Ramos (cell line): ENCODE measurements around the gene HOXA11.

Source experiments
- in situ Hi-C: fragments of 300-500 bp; cut with MboI; formaldehyde crosslinking; loops from one replicate; pipeline ENCODE4 v1.14.3; 2022; ENCODE audit warnings: low sequenced_read_pairs; ENCODE audit not compliant: unreplicated experiment

Gene HOXA11

GRCh38 chr7:27208998-27209397 is 24.0 kb upstream of the HOXA11 start:
- in situ Hi-C loops, result loop anchor here (10.0 to 25.0 kb wide), 4 partner anchors 353 to 806 kb away; no protein-coding TSS in a partner anchor

- in situ Hi-C loops, result loop anchor here (10.0 to 25.0 kb wide), 4 partner anchors 355 to 807 kb away; no protein-coding TSS in a partner anchor
These were observed 22.4 kb upstream of the HOXA11 start for GRCh38 chr7:27207348-27207985.

- in situ Hi-C loops, result loop anchor here (10.0 to 25.0 kb wide), 4 partner anchors 357 to 809 kb away; no protein-coding TSS in a partner anchor
These were observed 20.6 kb upstream of the HOXA11 start for GRCh38 chr7:27205325-27206280.

GRCh38 chr7:27204851-27205322 is 19.9 kb upstream of the HOXA11 start:
- in situ Hi-C loops, result loop anchor here (10.0 to 25.0 kb wide), 4 partner anchors 357 to 810 kb away; no protein-coding TSS in a partner anchor

GRCh38 chr7:27203964-27204594 is 19.0 kb upstream of the HOXA11 start:
- in situ Hi-C loops, result loop anchor here (10.0 to 25.0 kb wide), 4 partner anchors 358 to 811 kb away; no protein-coding TSS in a partner anchor

- in situ Hi-C loops, result loop anchor here (10.0 to 25.0 kb wide), 4 partner anchors 359 to 811 kb away; no protein-coding TSS in a partner anchor
These were observed 18.4 kb upstream of the HOXA11 start for GRCh38 chr7:27203365-27203953.

GRCh38 chr7:27202862-27203134 is 17.8 kb upstream of the HOXA11 start:
- in situ Hi-C loops, result loop anchor here (10.0 to 25.0 kb wide), 4 partner anchors 360 to 812 kb away; no protein-coding TSS in a partner anchor

- in situ Hi-C loops, result loop anchor here (10.0 to 25.0 kb wide), 4 partner anchors 360 to 813 kb away; no protein-coding TSS in a partner anchor
These were observed 17.2 kb upstream of the HOXA11 start for GRCh38 chr7:27202018-27202861.

- in situ Hi-C loops, result loop anchor here (10.0 to 25.0 kb wide), 4 partner anchors 361 to 813 kb away; no protein-coding TSS in a partner anchor
These were observed 16.6 kb upstream of the HOXA11 start for GRCh38 chr7:27201580-27202017.

- in situ Hi-C loops, result loop anchor here (10.0 to 25.0 kb wide), 4 partner anchors 361 to 814 kb away; no protein-coding TSS in a partner anchor
These were observed 15.9 kb upstream of the HOXA11 start for GRCh38 chr7:27200761-27201579.

GRCh38 chr7:27199849-27200760 is 15.1 kb upstream of the HOXA11 start, which contains the start of gene HOXA13:
Gene HOXA13 (minus strand): TSS chr7:27200091. CDS start chr7:27200077, 14 bp downstream.
- in situ Hi-C loops, result loop anchor here (10.0 to 25.0 kb wide), 5 partner anchors 362 to 895 kb away; no protein-coding TSS in a partner anchor

GRCh38 chr7:27198871-27199801 is 14.1 kb upstream of the HOXA11 start:
- in situ Hi-C loops, result loop anchor here (10.0 kb wide), 1 partner anchor 896 kb away; no protein-coding TSS in a partner anchor

GRCh38 chr7:27198138-27198841 is 13.3 kb upstream of the HOXA11 start:
- in situ Hi-C loops, result loop anchor here (10.0 kb wide), 1 partner anchor 897 kb away; no protein-coding TSS in a partner anchor

GRCh38 chr7:27197137-27198042 is 12.4 kb upstream of the HOXA11 start:
- in situ Hi-C loops, result loop anchor here (10.0 kb wide), 1 partner anchor 897 kb away; no protein-coding TSS in a partner anchor
